NCI-H1694 treated with DMSO at 0.1 percent for 48 hours (cell line): ENCODE results near the gene ABCF2.

Experiments used
- DNase-seq: peaks from one replicate; lab custom pipeline; 2025; lab: John Stamatoyannopoulos, UW

Gene ABCF2

DNA sequence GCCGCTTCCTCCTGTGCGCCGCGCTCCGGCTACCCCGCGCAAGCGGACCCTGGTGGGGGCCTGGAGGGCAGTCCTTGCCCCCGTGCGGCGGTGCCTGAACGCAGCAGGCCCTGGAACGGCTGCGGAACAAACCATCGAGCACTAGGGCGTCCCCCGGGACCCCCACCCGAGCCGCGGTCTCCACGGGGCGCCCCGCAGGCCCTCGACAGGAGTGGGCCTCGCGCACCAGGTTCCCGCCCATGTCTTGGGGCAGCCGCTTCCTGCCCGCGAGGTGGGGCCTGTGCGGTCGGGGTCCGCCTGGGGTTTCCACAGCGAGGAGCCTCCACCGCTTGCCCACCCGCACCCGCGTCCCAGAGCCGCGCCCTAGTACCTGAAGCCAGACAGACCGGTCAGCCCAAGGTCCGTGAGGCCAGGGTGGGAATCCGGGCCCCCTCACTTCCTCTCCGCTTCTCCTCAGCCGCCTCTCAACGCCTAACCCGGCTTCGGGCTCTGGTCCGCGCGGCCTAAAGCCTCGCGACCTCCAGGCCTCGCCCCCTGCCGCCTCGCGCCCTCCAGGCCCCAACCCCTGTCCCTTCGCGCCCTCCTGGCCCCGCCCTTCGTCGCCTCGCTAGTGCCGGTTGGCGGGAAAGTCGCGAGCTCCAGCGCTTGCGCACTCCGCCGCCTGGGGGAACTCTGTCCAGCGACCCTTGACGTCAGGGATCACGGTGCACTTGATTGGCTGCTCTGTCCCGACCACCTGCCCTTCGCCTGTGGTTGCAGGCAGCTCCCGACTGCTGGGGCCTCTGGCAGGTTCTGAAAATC, 52.6 kb downstream of the ABCF2 start:
- no peak for DNase-seq

DNA sequence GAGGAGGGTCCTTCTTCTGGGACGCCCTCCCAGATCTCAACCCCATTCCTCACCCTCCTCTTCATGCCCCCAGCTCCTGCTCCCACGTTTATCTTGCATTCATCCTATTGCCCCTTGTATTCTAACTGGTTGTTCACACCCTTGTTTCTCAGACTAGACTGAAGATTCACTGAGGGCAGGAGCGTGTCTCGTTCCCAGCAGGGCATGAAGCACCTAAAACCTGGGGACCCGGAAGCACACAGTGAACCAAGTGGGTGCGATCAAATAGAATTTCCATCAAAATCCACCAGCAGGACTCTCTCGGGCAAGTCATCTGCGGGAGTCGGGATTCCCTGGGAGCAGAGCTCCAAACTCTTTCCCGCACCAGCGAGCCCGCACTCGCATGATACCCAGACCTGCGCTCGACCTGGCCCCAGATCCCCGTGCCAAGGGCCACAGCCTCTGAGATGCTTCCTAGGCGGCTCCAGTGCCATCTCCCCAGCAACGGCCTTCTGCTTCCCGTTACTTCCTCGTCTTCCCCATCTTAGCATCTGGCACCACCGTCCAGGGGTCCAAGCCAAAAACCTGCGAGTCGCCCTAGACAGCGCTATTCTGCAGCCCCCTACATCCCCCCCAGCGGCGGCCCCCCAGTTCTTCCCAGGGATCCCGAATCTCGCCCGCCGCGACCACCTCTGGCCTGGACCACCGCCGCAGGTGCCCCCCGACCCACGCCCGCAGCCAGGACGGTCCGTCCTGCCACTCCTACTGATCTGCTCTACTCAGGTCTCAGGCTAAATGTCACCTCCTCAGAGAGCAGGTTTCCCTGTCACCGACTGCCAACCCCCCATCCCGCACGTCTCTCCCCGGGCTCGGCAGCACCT, 53.4 kb downstream of the ABCF2 start:
- DNase-seq, result no peak

GRCh38 chr7:151172273-151173141, 54.5 kb downstream of the ABCF2 start:
- peak; percentile 75 for DNase-seq

- DNase-seq, result no peak
Observed at GRCh38 chr7:151168787-151169162, 58.2 kb downstream of the ABCF2 start.

GRCh38 chr7:151168003-151168786, 58.8 kb downstream of the ABCF2 start:
- DNase-seq, result peak; percentile 33

GRCh38 chr7:151167197-151167961, 59.6 kb downstream of the ABCF2 start, which contains the start of gene GBX1:
Gene GBX1 (minus strand): TSS chr7:151167694. CDS start chr7:151167548, 146 bp downstream.
- peak; percentile 18 for DNase-seq

GRCh38 chr7:151166629-151167196, 60.3 kb downstream of the ABCF2 start:
- DNase-seq, result no peak
